HepG2 (cell line): Measurements from ENCODE around the gene SGO1. TPM values are rescaled to one million over a fixed set of nuclear protein-coding genes. Genes with fewer than 3 reads are reported as not detected.
A peak's percentile ranks its signal among the peaks of the same experiment; 100 is the strongest.

ENCODE experiments used
- ATAC-seq: fragments of 200-7000 bp; cut with Tn5 transposase; 3 replicates; pipeline ENCODE4 v1.9.1; 2020; ENCODE audit warnings: mild to moderate bottlenecking, moderate library complexity
- BruUV-seq: library from RNA; stranded (reverse); fragments of 400-500 nt; replicated peaks from 2 replicates; lab custom pipeline; 2021; lab: Mats Ljungman, UMichigan
- CTCF ChIA-PET: fragments of 300-600 bp; formaldehyde crosslinking; extraction: SDS; loops from one replicate; lab custom pipeline; 2021; ENCODE audit warnings: low total read pairs, inconsistent platforms, low intra/inter-chr PET ratio; lab: Yijun Ruan, JAX
- POLR2A ChIA-PET: fragments of 350-600 bp; sonication (Branson Sonifier 250); formaldehyde crosslinking; loops from one replicate; lab custom pipeline; 2020; ENCODE audit warnings: antibody characterized with exemption, inconsistent platforms; lab: Yijun Ruan, JAX
- DNase-seq: peaks from one replicate; pipeline ENCODE4 v3.0.0-alpha.2; 2015; ENCODE audit warnings: low spot score
- FAIRE-seq: peaks from 3 replicates; lab custom pipeline; 2011; peaks lifted over from hg19 to GRCh38; lab: Jason Lieb, UNC
- H2AFZ ChIP-seq: one replicate; pipeline ENCODE4 v1.6.1; 2011; ENCODE audit warnings: low read length, inconsistent platforms
- H3K27ac ChIP-seq: fragments of 300-600 bp; 3 replicates; pipeline ENCODE4 v1.8.0; 2011; ENCODE audit warnings: mixed run types, mild to moderate bottlenecking, mixed read lengths, low read length, inconsistent platforms; ENCODE audit not compliant: insufficient read depth; ENCODE audit errors: extremely low read length
- H3K27me3 ChIP-seq, 2 experiments: fragments of 200-600 bp in 1 of 2; 2 replicates in 1 of 2; 3 replicates in 1 of 2; pipeline versions ENCODE4 v1.6.0 to v1.8.0; 2011; ENCODE audit warnings: low read length in 2 of 2, mild to moderate bottlenecking in 2 of 2, moderate library complexity in 2 of 2, inconsistent platforms in 1 of 2; ENCODE audit not compliant: insufficient read depth in 2 of 2, control insufficient read depth in 1 of 2
- H3K36me3 ChIP-seq, 2 experiments: fragments of 200-600 bp in 1 of 2; replicated peaks in 1 of 2; 2 replicates in 1 of 2; 3 replicates in 1 of 2; pipeline versions ENCODE4 v1.5.1 to v1.8.0; 2011; ENCODE audit warnings: low read length in 2 of 2, inconsistent platforms in 1 of 2; ENCODE audit not compliant: insufficient read depth in 2 of 2, control insufficient read depth in 1 of 2
- H3K4me1 ChIP-seq: 2 replicates; pipeline ENCODE4 v1.5.1; 2012; ENCODE audit warnings: low read length, inconsistent platforms; ENCODE audit not compliant: insufficient read depth
- H3K4me2 ChIP-seq: 2 replicates; pipeline ENCODE4 v1.6.0; 2011; ENCODE audit warnings: low read depth, low read length, inconsistent platforms
- H3K4me3 ChIP-seq, 3 experiments: fragments of 200-600 bp in 1 of 3; sonication (generic), shearing (Covaris generic) in 1 of 3; replicated peaks in 1 of 3; 2 replicates each; pipeline ENCODE4 v1.5.1; 2011 to 2016; ENCODE audit warnings: low read length in 3 of 3, inconsistent platforms in 2 of 3, low read depth in 2 of 3, mild to moderate bottlenecking in 2 of 3, control low read depth in 1 of 3, mixed read lengths in 1 of 3; ENCODE audit not compliant: insufficient read depth in 1 of 3
- H3K79me2 ChIP-seq: one replicate; pipeline ENCODE4 v1.6.1; 2011; ENCODE audit warnings: low read length, inconsistent platforms; ENCODE audit not compliant: insufficient read depth
- H3K9ac ChIP-seq: 2 replicates; pipeline ENCODE4 v1.6.0; 2011; ENCODE audit warnings: mild to moderate bottlenecking, low read depth, low read length, inconsistent platforms; ENCODE audit not compliant: insufficient read depth
- H3K9me3 ChIP-seq: 2 replicates; pipeline ENCODE4 v1.5.1; 2012; ENCODE audit warnings: mild to moderate bottlenecking, low read length
- H4K20me1 ChIP-seq: 2 replicates; pipeline ENCODE4 v1.6.0; 2011; ENCODE audit warnings: inconsistent platforms, mild to moderate bottlenecking, low read length, moderate library complexity; ENCODE audit not compliant: insufficient read depth
- CREB1 ChIP-seq, 2 experiments: fragments of 450-650 bp in 1 of 2; IDR thresholded peaks; 2 replicates each; pipeline ENCODE4 v1.6.1; 2016 to 2017; ENCODE audit warnings: control low read depth in 1 of 2, mild to moderate bottlenecking in 1 of 2, missing compliant biosample characterization in 1 of 2, missing genetic modification characterization in 1 of 2
- ZNF484 ChIP-seq: sonication (generic); formaldehyde crosslinking; IDR thresholded peaks from 2 replicates; pipeline ENCODE4 v1.5.1; 2020; ENCODE audit warnings: mild to moderate bottlenecking, low read depth, missing genetic modification reagents, borderline replicate concordance
- WGBS: methylation state at CpG from one replicate; pipeline ENCODE4 v1.1.6; 2017; ENCODE audit warnings: low lambda C conversion rate; 5-methylcytosine and 5-hydroxymethylcytosine counted together
- in situ Hi-C: cut with HindIII; loops from 2 replicates; pipeline ENCODE4 v1.10.0; 2017; ENCODE audit warnings: low pct_unique_long_range_greater_than_20kb; ENCODE audit not compliant: extremely low pct_ligation_motif_present
- intact Hi-C: fragments of 100-400 bp; cut with micrococcal nuclease; formaldehyde crosslinking; loops from one replicate; pipeline ENCODE4 v1.10.0; 2022; ENCODE audit not compliant: unreplicated experiment
- polyA plus RNA-seq, 8 experiments: library from polyadenylated mRNA; depleted of rRNA in 3 of 8; stranded (reverse) in 7 of 8; unstranded in 1 of 8; fragments of >200 nt; fragmentation: Illumina TruSeq in 4 of 8; extraction: Trizol in 4 of 8; gene quantifications; 2 replicates each; pipeline versions ENCODE4 v1.2.1 to v1.2.3, GENCODE V29; 2011 to 2016; ENCODE audit warnings: low read depth in 4 of 8, missing spikeins in 1 of 8, mixed read lengths in 1 of 8; ENCODE audit not compliant: insufficient read depth in 1 of 8
- total RNA-seq, 5 experiments: library from RNA; depleted of rRNA; stranded (reverse); fragments of >200 nt; fragmentation: Illumina TruSeq; extraction: Trizol; gene quantifications; 2 replicates each; pipeline ENCODE4 v1.2.3, GENCODE V29; 2016; ENCODE audit warnings: low read depth in 1 of 5
- TF ChIP-seq, protein P1 (sequence below): sonication (generic); formaldehyde crosslinking; IDR thresholded peaks from 2 replicates; pipeline ENCODE4 v1.5.0; 2020; ENCODE audit warnings: mild to moderate bottlenecking, missing genetic modification reagents, moderate library complexity
- TF ChIP-seq, protein P2 (sequence below): sonication (generic); formaldehyde crosslinking; IDR thresholded peaks from 2 replicates; pipeline ENCODE4 v1.5.0; 2020; ENCODE audit warnings: mild to moderate bottlenecking, missing genetic modification reagents, borderline replicate concordance

Gene SGO1
- total and polyA plus RNA-seq, 2 of the 13 experiments (the other 11 are each of a cell fraction or from before 2014, with no cell fraction given): 2.1 to 16.1 TPM

DNA sequence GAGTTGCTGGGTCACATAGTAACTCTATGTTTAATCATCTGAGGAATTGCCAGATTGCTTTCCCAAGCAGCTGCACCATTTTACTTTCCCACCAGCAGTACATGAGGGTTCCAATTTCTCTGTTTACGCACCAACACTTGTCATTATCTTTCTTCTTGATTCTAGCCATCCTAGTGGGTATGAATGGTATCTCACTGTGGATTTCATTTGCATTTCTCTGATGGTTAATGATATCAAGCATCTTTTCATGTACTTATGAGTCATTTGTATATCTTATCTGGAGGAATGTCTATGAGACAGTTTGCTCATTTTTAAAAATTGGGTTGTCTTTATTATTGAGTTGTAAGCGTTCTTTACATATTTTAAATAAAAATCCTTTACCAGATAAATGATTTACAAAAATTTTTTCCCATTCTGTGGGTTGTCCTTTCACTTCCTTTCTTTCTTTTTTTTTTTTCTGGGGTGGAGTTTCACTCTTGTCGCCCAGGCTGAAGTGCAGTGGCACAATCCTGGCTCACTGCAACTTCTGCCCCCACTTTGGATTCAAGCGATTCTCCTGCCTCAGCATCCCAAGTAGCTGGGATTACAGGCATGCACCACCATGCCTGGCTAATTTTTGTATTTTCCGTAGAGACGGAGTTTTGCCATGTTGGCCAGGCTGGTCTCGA lies 8.9 kb upstream of the SGO1 start:
- ChIA-PET CTCF (no interaction called here), POLR2A (no interaction called here)
- Histone ChIP-seq H3K36me3 (no peaks in the 10 kb centered on the region), H3K79me2 (no peaks in the 10 kb centered on the region), H3K9me3 (no peaks in the 10 kb centered on the region), H4K20me1 (no peaks in the 10 kb centered on the region), H2AFZ (no peak overlapping the region), H3K4me3 (no peak overlapping the region), H3K27ac (no peak overlapping the region), H3K27me3 (no peaks in the 10 kb centered on the region), H3K4me2 (no peak overlapping the region), H3K9ac (no peak overlapping the region), H3K4me1 (no peaks in the 10 kb centered on the region)
- DNase-seq (no peak), FAIRE-seq (no peak), ATAC-seq (no peak)
- intact Hi-C loops: no loop called here
- in situ Hi-C loops: no loop called here
- BruUV-seq: no TSS peak
- 47% methylated on average over 7 of the region's 7 CpGs for WGBS
- no peak for TF ChIP-seq CREB1 (IDR thresholded peaks at IDR 0.05)
- TF ChIP-seq CREB1 (CRISPR knock-in tag; IDR thresholded peaks at IDR 0.05): no peak

DNA sequence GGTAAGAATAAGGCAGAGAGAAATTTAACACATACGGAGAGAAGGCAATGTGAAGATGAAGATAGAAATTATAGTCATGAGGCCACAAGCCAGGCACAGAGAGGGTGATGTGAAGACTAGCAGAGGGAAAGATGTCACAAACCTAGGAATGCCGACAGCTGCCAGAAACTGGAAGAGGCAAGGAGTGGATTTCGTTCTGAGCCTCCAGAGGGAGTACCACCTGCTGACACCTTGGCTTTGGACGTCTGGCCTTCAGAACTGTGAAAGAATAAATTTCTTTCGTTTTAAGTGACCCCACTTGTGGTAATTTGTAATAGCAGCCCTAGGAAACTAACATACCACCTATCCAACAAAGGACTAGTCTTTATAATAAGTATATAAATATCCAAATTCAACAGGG lies 5.0 kb upstream of the SGO1 start:
- Histone ChIP-seq H2AFZ (no peak overlapping the region), H3K4me3 (no peak overlapping the region), H3K79me2 (no peaks in the 10 kb centered on the region), H3K27me3 (no peaks in the 10 kb centered on the region; a peak in 1 of 5 replicates), H3K27ac (no peak overlapping the region), H3K9ac (no peak overlapping the region), H3K36me3 (no peaks in the 10 kb centered on the region), H4K20me1 (no peaks in the 10 kb centered on the region), H3K4me2 (no peak overlapping the region; the same call in 1 of the 2 replicates), H3K9me3 (no peaks in the 10 kb centered on the region), H3K4me1 (peaks cover 11% of the 10 kb centered on the region; the same call in 1 of the 2 replicates)
- CTCF ChIA-PET: no interaction called here
- no peak for DNase-seq
- FAIRE-seq: no peak
- intact Hi-C loops: no loop called here
- WGBS: 33% methylated on average over 5 of the region's 5 CpGs
- BruUV-seq: no TSS peak
- in situ Hi-C loops: no loop called here
- ATAC-seq: peak; percentile 27; the same call in 2 of the 3 replicates
- TF ChIP-seq, protein P1, sequence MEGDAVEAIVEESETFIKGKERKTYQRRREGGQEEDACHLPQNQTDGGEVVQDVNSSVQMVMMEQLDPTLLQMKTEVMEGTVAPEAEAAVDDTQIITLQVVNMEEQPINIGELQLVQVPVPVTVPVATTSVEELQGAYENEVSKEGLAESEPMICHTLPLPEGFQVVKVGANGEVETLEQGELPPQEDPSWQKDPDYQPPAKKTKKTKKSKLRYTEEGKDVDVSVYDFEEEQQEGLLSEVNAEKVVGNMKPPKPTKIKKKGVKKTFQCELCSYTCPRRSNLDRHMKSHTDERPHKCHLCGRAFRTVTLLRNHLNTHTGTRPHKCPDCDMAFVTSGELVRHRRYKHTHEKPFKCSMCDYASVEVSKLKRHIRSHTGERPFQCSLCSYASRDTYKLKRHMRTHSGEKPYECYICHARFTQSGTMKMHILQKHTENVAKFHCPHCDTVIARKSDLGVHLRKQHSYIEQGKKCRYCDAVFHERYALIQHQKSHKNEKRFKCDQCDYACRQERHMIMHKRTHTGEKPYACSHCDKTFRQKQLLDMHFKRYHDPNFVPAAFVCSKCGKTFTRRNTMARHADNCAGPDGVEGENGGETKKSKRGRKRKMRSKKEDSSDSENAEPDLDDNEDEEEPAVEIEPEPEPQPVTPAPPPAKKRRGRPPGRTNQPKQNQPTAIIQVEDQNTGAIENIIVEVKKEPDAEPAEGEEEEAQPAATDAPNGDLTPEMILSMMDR (CRISPR knock-in tag): peak; percentile 11; the same call in 1 of the 2 replicates
- TF ChIP-seq, protein P2, sequence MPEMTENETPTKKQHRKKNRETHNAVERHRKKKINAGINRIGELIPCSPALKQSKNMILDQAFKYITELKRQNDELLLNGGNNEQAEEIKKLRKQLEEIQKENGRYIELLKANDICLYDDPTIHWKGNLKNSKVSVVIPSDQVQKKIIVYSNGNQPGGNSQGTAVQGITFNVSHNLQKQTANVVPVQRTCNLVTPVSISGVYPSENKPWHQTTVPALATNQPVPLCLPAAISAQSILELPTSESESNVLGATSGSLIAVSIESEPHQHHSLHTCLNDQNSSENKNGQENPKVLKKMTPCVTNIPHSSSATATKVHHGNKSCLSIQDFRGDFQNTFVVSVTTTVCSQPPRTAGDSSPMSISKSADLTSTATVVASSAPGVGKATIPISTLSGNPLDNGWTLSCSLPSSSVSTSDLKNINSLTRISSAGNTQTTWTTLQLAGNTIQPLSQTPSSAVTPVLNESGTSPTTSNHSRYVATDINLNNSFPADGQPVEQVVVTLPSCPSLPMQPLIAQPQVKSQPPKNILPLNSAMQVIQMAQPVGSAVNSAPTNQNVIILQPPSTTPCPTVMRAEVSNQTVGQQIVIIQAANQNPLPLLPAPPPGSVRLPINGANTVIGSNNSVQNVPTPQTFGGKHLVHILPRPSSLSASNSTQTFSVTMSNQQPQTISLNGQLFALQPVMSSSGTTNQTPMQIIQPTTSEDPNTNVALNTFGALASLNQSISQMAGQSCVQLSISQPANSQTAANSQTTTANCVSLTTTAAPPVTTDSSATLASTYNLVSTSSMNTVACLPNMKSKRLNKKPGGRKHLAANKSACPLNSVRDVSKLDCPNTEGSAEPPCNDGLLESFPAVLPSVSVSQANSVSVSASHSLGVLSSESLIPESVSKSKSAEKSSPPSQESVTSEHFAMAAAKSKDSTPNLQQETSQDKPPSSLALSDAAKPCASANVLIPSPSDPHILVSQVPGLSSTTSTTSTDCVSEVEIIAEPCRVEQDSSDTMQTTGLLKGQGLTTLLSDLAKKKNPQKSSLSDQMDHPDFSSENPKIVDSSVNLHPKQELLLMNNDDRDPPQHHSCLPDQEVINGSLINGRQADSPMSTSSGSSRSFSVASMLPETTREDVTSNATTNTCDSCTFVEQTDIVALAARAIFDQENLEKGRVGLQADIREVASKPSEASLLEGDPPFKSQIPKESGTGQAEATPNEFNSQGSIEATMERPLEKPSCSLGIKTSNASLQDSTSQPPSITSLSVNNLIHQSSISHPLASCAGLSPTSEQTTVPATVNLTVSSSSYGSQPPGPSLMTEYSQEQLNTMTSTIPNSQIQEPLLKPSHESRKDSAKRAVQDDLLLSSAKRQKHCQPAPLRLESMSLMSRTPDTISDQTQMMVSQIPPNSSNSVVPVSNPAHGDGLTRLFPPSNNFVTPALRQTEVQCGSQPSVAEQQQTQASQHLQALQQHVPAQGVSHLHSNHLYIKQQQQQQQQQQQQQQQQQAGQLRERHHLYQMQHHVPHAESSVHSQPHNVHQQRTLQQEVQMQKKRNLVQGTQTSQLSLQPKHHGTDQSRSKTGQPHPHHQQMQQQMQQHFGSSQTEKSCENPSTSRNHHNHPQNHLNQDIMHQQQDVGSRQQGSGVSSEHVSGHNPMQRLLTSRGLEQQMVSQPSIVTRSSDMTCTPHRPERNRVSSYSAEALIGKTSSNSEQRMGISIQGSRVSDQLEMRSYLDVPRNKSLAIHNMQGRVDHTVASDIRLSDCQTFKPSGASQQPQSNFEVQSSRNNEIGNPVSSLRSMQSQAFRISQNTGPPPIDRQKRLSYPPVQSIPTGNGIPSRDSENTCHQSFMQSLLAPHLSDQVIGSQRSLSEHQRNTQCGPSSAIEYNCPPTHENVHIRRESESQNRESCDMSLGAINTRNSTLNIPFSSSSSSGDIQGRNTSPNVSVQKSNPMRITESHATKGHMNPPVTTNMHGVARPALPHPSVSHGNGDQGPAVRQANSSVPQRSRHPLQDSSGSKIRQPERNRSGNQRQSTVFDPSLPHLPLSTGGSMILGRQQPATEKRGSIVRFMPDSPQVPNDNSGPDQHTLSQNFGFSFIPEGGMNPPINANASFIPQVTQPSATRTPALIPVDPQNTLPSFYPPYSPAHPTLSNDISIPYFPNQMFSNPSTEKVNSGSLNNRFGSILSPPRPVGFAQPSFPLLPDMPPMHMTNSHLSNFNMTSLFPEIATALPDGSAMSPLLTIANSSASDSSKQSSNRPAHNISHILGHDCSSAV (CRISPR knock-in tag): no peak
- TF ChIP-seq ZNF484 (CRISPR knock-in tag): no peak
- TF ChIP-seq, all 625 proteins: peak for 1
- POLR2A ChIA-PET: no interaction called here
